ENCODE measurements around the gene RHBDD1. TPM values are rescaled to one million over a fixed set of nuclear protein-coding genes. Genes with fewer than 3 reads are reported as not detected.
A peak's percentile ranks its signal among the peaks of the same experiment; 100 is the strongest.

Gene RHBDD1
- total and polyA plus RNA-seq, 2 donors (not counting 1 experiment from before 2014, with no cell fraction given), result 21.2 to 128 TPM

GRCh38 chr2:226943862-226944620 lies 108.2 kb downstream of the RHBDD1 start:
- peak overlapping the region; percentile 6 for H3K9ac ChIP-seq (ENCODE audit: low read length)
- peaks cover 0 to 1% (median 0%) of the 10 kb centered on the region in 3 donors for H3K9me3 ChIP-seq (ENCODE audit: control extremely low read depth in 1 of 3, control insufficient read depth in 2 of 3, insufficient read depth in 1 of 3, low read length in 2 of 3)
- CTCF ChIA-PET, result no interaction called here
- no peak overlapping the region for H3K4me3 ChIP-seq (ENCODE audit: control extremely low read depth in 1 of 5, extremely low read depth in 1 of 5, insufficient read depth in 1 of 5, low read depth in 2 of 5, low read length in 4 of 5)
- Mint-ChIP-seq H3K27ac (peak overlapping the region; percentile 83), H3K4me3 (no peak overlapping the region), H3K9me3 (ENCODE audit: insufficient read depth) (no peaks in the 10 kb centered on the region), H3K27me3 (no peaks in the 10 kb centered on the region), H3K4me1 (peaks cover 17% of the 10 kb centered on the region)
- peak overlapping the region; percentile 13 for H2AFZ ChIP-seq (ENCODE audit: insufficient read depth, low read depth, low read length, poor library complexity, severe bottlenecking)
- DNase-seq, result peak; percentile 31
- no peaks in the 10 kb centered on the region for H4K20me1 ChIP-seq (ENCODE audit: control insufficient read depth, insufficient read depth, low read length, poor library complexity, severe bottlenecking)
- intact Hi-C loops (cut with micrococcal nuclease), result no loop called here
- 82% methylated on average over 5 of the region's 9 CpGs for WGBS (ENCODE audit: insufficient coverage)
- no peaks in the 10 kb centered on the region for H3K27me3 ChIP-seq (replicated peaks in 1 of 4; ENCODE audit: control extremely low read depth in 1 of 4, control insufficient read depth in 3 of 4, insufficient read depth in 4 of 4, low read length in 3 of 4)
- peak overlapping the region; percentile 13 for H3K4me2 ChIP-seq (replicated peaks; ENCODE audit: low read depth, low read length, poor library complexity, severe bottlenecking)
- H3K36me3 ChIP-seq (replicated peaks in 1 of 2; ENCODE audit: control extremely low read depth in 1 of 2, control insufficient read depth in 1 of 2, extremely low read depth in 1 of 2, insufficient read depth in 2 of 2, low read length in 1 of 2), result no peaks in the 10 kb centered on the region
- TF ChIP-seq EZH2 (IDR thresholded peaks at IDR 0.05; ENCODE audit: borderline replicate concordance, insufficient read depth, low read depth, low read length, poor library complexity, severe bottlenecking) (no peak), CTCF (IDR thresholded peaks at IDR 0.05) (no peak)
- H3K4me1 ChIP-seq (ENCODE audit: control insufficient read depth in 2 of 2, insufficient read depth in 2 of 2, low read length in 2 of 2), result peaks cover 11 to 12% of the 10 kb centered on the region in 2 donors
- peak; percentile 47 for ATAC-seq (ENCODE audit: low read depth)
- POLR2A ChIA-PET, result interaction anchor here (0.5 kb wide), 1 partner anchor 35 kb away, joined by 3 read pairs; no protein-coding TSS in a partner anchor
- no peaks in the 10 kb centered on the region for H3K79me2 ChIP-seq (ENCODE audit: control insufficient read depth, insufficient read depth, low read length)
- peak overlapping the region; percentile 2 to 67 for H3K27ac ChIP-seq (ENCODE audit: low read length in 2 of 2)

- H3K9ac ChIP-seq (ENCODE audit: low read length), result no peak overlapping the region
- no peak overlapping the region for H3K4me3 ChIP-seq (ENCODE audit: control extremely low read depth in 1 of 5, extremely low read depth in 1 of 5, insufficient read depth in 1 of 5, low read depth in 2 of 5, low read length in 4 of 5)
- H3K36me3 ChIP-seq (replicated peaks in 1 of 2; ENCODE audit: control extremely low read depth in 1 of 2, control insufficient read depth in 1 of 2, extremely low read depth in 1 of 2, insufficient read depth in 2 of 2, low read length in 1 of 2), result peaks cover 0 to 12% of the 10 kb centered on the region in 2 experiments
- CTCF ChIA-PET, result interaction anchor here (1.0 to 1.7 kb wide), 2 partner anchors 37 to 152 kb away, joined by 3 read pairs; no protein-coding TSS in a partner anchor
- no peaks in the 10 kb centered on the region for H3K27me3 ChIP-seq (replicated peaks in 1 of 4; ENCODE audit: control extremely low read depth in 1 of 4, control insufficient read depth in 3 of 4, insufficient read depth in 4 of 4, low read length in 3 of 4)
- Mint-ChIP-seq H3K27me3 (no peaks in the 10 kb centered on the region), H3K4me1 (peaks cover 27% of the 10 kb centered on the region), H3K9me3 (ENCODE audit: insufficient read depth) (peaks cover 2% of the 10 kb centered on the region), H3K4me3 (no peak overlapping the region), H3K27ac (no peak overlapping the region)
- H3K4me1 ChIP-seq (ENCODE audit: control insufficient read depth in 2 of 2, insufficient read depth in 2 of 2, low read length in 2 of 2), result peaks cover 8 to 9% of the 10 kb centered on the region in 2 donors
- no peak for ATAC-seq (ENCODE audit: low read depth)
- no peak for TF ChIP-seq EZH2 (IDR thresholded peaks at IDR 0.05; ENCODE audit: borderline replicate concordance, insufficient read depth, low read depth, low read length, poor library complexity, severe bottlenecking)
- H3K27ac ChIP-seq (ENCODE audit: low read length in 2 of 2), result no peak overlapping the region
- peaks cover 0 to under 1% (median 0%) of the 10 kb centered on the region in 3 donors for H3K9me3 ChIP-seq (ENCODE audit: control extremely low read depth in 1 of 3, control insufficient read depth in 2 of 3, insufficient read depth in 1 of 3, low read length in 2 of 3)
- H3K79me2 ChIP-seq (ENCODE audit: control insufficient read depth, insufficient read depth, low read length), result peaks cover 22% of the 10 kb centered on the region
- POLR2A ChIA-PET, result no interaction called here
- intact Hi-C loops (cut with micrococcal nuclease), result no loop called here
- no peak overlapping the region for H2AFZ ChIP-seq (ENCODE audit: insufficient read depth, low read depth, low read length, poor library complexity, severe bottlenecking)
- 88% methylated on average over 2 of the region's 3 CpGs for WGBS (ENCODE audit: insufficient coverage)
- DNase-seq, result no peak
- no peak overlapping the region for H3K4me2 ChIP-seq (replicated peaks; ENCODE audit: low read depth, low read length, poor library complexity, severe bottlenecking)
- H4K20me1 ChIP-seq (ENCODE audit: control insufficient read depth, insufficient read depth, low read length, poor library complexity, severe bottlenecking), result no peaks in the 10 kb centered on the region
Measured at GRCh38 chr2:226953206-226953605, 117.4 kb downstream of the RHBDD1 start.
